ENCODE measurements around the gene UGGT2.
"Not testable (repeated sequence)": the region's sequence is repeated elsewhere in the genome, so short reads cannot be mapped to it uniquely, and the experiment has no call there.

The UGGT2 gene

GRCh38 chr13:95779522-95779921 is 273.7 kb downstream of the UGGT2 start:
- no peak for TF ChIP-seq CTCF (conservative IDR thresholded peaks at IDR 0.05; ENCODE audit: low read depth, low read length)
- H3K4me3 ChIP-seq (ENCODE audit: low read depth, low read length) = no peak overlapping the region

GRCh38 chr13:95771905-95772304 is 281.3 kb downstream of the UGGT2 start:
- TF ChIP-seq CTCF (conservative IDR thresholded peaks at IDR 0.05; ENCODE audit: low read depth, low read length) = no peak
- DNase-seq (ENCODE audit: low read depth) = no peak
- H3K4me3 ChIP-seq (ENCODE audit: low read depth, low read length) = no peak overlapping the region

More at GRCh38 chr13:95779522-95779921, 273.7 kb downstream of the UGGT2 start:
- no peak for DNase-seq (ENCODE audit: low read depth)

GRCh38 chr13:95763601-95764000 is 289.6 kb downstream of the UGGT2 start:
- no peak overlapping the region for H3K4me3 ChIP-seq (ENCODE audit: low read depth, low read length)
- TF ChIP-seq CTCF (conservative IDR thresholded peaks at IDR 0.05; ENCODE audit: low read depth, low read length) = no peak
- no peak for DNase-seq (ENCODE audit: low read depth)

- not testable (repeated sequence) for DNase-seq (ENCODE audit: low read depth); H3K4me3 ChIP-seq (ENCODE audit: low read depth, low read length)
These were observed 290.6 kb downstream of the UGGT2 start for GRCh38 chr13:95762626-95763025.

GRCh38 chr13:95756072-95756471 is 297.1 kb downstream of the UGGT2 start:
- TF ChIP-seq CTCF (conservative IDR thresholded peaks at IDR 0.05; ENCODE audit: low read depth, low read length) = no peak
- DNase-seq (ENCODE audit: low read depth) = peak; percentile 22
- H3K4me3 ChIP-seq (ENCODE audit: low read depth, low read length) = no peak overlapping the region

GRCh38 chr13:95754069-95754468 is 299.1 kb downstream of the UGGT2 start:
- no peak for DNase-seq (ENCODE audit: low read depth)
- no peak for TF ChIP-seq CTCF (conservative IDR thresholded peaks at IDR 0.05; ENCODE audit: low read depth, low read length)
- no peak overlapping the region for H3K4me3 ChIP-seq (ENCODE audit: low read depth, low read length)

- no peak for DNase-seq (ENCODE audit: low read depth)
- no peak overlapping the region for H3K4me3 ChIP-seq (ENCODE audit: low read depth, low read length)
- TF ChIP-seq CTCF (conservative IDR thresholded peaks at IDR 0.05; ENCODE audit: low read depth, low read length) = no peak
These were observed 300.5 kb downstream of the UGGT2 start for GRCh38 chr13:95752677-95753076.

Data from choroid plexus epithelial cell (primary cell).